BLaER1 treated with 17β-estradiol and CSF1 and Interleukin-3, amounts not matched to agents 10 nM and 100 nM (cell line): Measurements from ENCODE around the gene CYP3A7.
"Not testable (repeated sequence)": the region's sequence is repeated elsewhere in the genome, so short reads cannot be mapped to it uniquely, and the experiment has no call there.

Experiments
- H3K27ac ChIP-seq, 11 experiments: shearing (Covaris generic); formaldehyde crosslinking; 2 replicates each; pipeline ENCODE4 v1.8.1; 2022
- H3K27me3 ChIP-seq, 11 experiments: shearing (Covaris generic); formaldehyde crosslinking; 2 replicates each; pipeline ENCODE4 v1.8.1; 2022
- H3K36me3 ChIP-seq, 11 experiments: shearing (Covaris generic); formaldehyde crosslinking; 2 replicates each; pipeline ENCODE4 v1.8.1; 2022
- H3K4me1 ChIP-seq, 10 experiments: shearing (Covaris generic); formaldehyde crosslinking; 2 replicates each; pipeline ENCODE4 v1.8.1; 2022
- H3K4me2 ChIP-seq, 11 experiments: shearing (Covaris generic); formaldehyde crosslinking; 2 replicates each; pipeline ENCODE4 v1.8.1; 2022
- H3K4me3 ChIP-seq, 10 experiments: shearing (Covaris generic); formaldehyde crosslinking; 2 replicates each; pipeline ENCODE4 v1.8.1; 2022
- H3K9ac ChIP-seq, 11 experiments: shearing (Covaris generic); formaldehyde crosslinking; 2 replicates each; pipeline ENCODE4 v1.8.1; 2022
- H3K9me3 ChIP-seq, 11 experiments: shearing (Covaris generic); formaldehyde crosslinking; replicated peaks in 1 of 11; 2 replicates each; pipeline ENCODE4 v1.8.1; 2022
- H4K20me1 ChIP-seq, 11 experiments: shearing (Covaris generic); formaldehyde crosslinking; 2 replicates each; pipeline ENCODE4 v1.8.1; 2022
- Cebpa-rat ChIP-seq, 11 experiments: shearing (Covaris generic); IDR thresholded peaks; 2 replicates each; pipeline ENCODE4 v1.8.1; 2022

CYP3A7 gene

GRCh38 chr7:99694201-99694911 is 40.6 kb downstream of the CYP3A7 start:
- Histone ChIP-seq H4K20me1 (no peaks in the 10 kb centered on the region), H3K4me1 (peaks cover 0 to 8% (median 0%) of the 10 kb centered on the region in 10 experiments; a peak in 2 of 20 replicates), H3K4me3 (no peak overlapping the region), H3K9me3 (peaks cover 0 to 15% (median 9%) of the 10 kb centered on the region in 11 experiments; a peak in 14 of 22 replicates), H3K4me2 (no peak overlapping the region), H3K27me3 (no peaks in the 10 kb centered on the region), H3K9ac (no peak overlapping the region), H3K36me3 (no peaks in the 10 kb centered on the region), H3K27ac (no peak overlapping the region)
- no peak for TF ChIP-seq Cebpa-rat (IDR thresholded peaks at IDR 0.05)

GRCh38 chr7:99693427-99694200 is 41.4 kb downstream of the CYP3A7 start:
- Histone ChIP-seq H3K4me1 (peaks cover 0 to under 1% (median 0%) of the 10 kb centered on the region in 10 experiments; a peak in 2 of 20 replicates), H3K27me3 (no peaks in the 10 kb centered on the region), H3K9me3 (peaks cover 0 to 15% (median 9%) of the 10 kb centered on the region in 11 experiments; a peak in 14 of 22 replicates), H3K27ac (no peak overlapping the region), H4K20me1 (no peaks in the 10 kb centered on the region), H3K9ac (no peak overlapping the region), H3K4me2 (no peak overlapping the region), H3K4me3 (no peak overlapping the region), H3K36me3 (no peaks in the 10 kb centered on the region)
- no peak for TF ChIP-seq Cebpa-rat (IDR thresholded peaks at IDR 0.05)

GRCh38 chr7:99693100-99693426 is 41.9 kb downstream of the CYP3A7 start:
- Histone ChIP-seq H3K27ac (no peak overlapping the region), H3K4me3 (no peak overlapping the region)
- TF ChIP-seq Cebpa-rat (IDR thresholded peaks at IDR 0.05), result no peak

GRCh38 chr7:99692563-99692962 is 42.4 kb downstream of the CYP3A7 start:
- not testable (repeated sequence) for H3K4me3 ChIP-seq, H3K36me3 ChIP-seq, H3K27ac ChIP-seq, H3K4me2 ChIP-seq, H3K9ac ChIP-seq, H3K4me1 ChIP-seq, H4K20me1 ChIP-seq, H3K27me3 ChIP-seq
- H3K9me3 ChIP-seq, result peaks cover 0 to 15% (median 9%) of the 10 kb centered on the region in 11 experiments; a peak in 14 of 22 replicates

More at GRCh38 chr7:99693100-99693426, 41.9 kb downstream of the CYP3A7 start:
- Histone ChIP-seq H4K20me1 (no peaks in the 10 kb centered on the region), H3K4me2 (no peak overlapping the region), H3K4me1 (no peaks in the 10 kb centered on the region), H3K9ac (no peak overlapping the region), H3K36me3 (no peaks in the 10 kb centered on the region), H3K27me3 (no peaks in the 10 kb centered on the region), H3K9me3 (peaks cover 0 to 15% (median 9%) of the 10 kb centered on the region in 11 experiments; a peak in 14 of 22 replicates)

GRCh38 chr7:99691658-99692057 is 43.3 kb downstream of the CYP3A7 start:
- not testable (repeated sequence) for H4K20me1 ChIP-seq, H3K4me2 ChIP-seq, H3K27me3 ChIP-seq, H3K4me3 ChIP-seq, H3K27ac ChIP-seq, H3K9ac ChIP-seq, H3K36me3 ChIP-seq, H3K4me1 ChIP-seq
- H3K9me3 ChIP-seq, result peaks cover 0 to 15% (median 9%) of the 10 kb centered on the region in 11 experiments; a peak in 14 of 22 replicates

GRCh38 chr7:99690918-99691317 is 44.1 kb downstream of the CYP3A7 start:
- not testable (repeated sequence) for H3K4me2 ChIP-seq, H3K27ac ChIP-seq, H3K9ac ChIP-seq, H3K4me3 ChIP-seq, H3K4me1 ChIP-seq, H3K36me3 ChIP-seq, H4K20me1 ChIP-seq, H3K27me3 ChIP-seq
- peaks cover 0 to 15% (median 9%) of the 10 kb centered on the region in 11 experiments; a peak in 14 of 22 replicates for H3K9me3 ChIP-seq

GRCh38 chr7:99685871-99686608 is 49.0 kb downstream of the CYP3A7 start:
- not testable (repeated sequence) for H3K36me3 ChIP-seq, H4K20me1 ChIP-seq, H3K4me3 ChIP-seq, H3K27ac ChIP-seq, H3K4me1 ChIP-seq, H3K9ac ChIP-seq, H3K27me3 ChIP-seq, H3K4me2 ChIP-seq
- H3K9me3 ChIP-seq, result peaks cover 0 to 15% (median 9%) of the 10 kb centered on the region in 11 experiments; a peak in 17 of 22 replicates

- Histone ChIP-seq H3K9ac (no peak overlapping the region), H3K4me2 (no peak overlapping the region), H4K20me1 (no peaks in the 10 kb centered on the region), H3K27me3 (no peaks in the 10 kb centered on the region), H3K4me3 (no peak overlapping the region), H3K4me1 (no peaks in the 10 kb centered on the region), H3K9me3 (peaks cover 0 to 15% (median 9%) of the 10 kb centered on the region in 11 experiments; a peak in 17 of 22 replicates), H3K36me3 (no peaks in the 10 kb centered on the region), H3K27ac (no peak overlapping the region)
- no peak for TF ChIP-seq Cebpa-rat (IDR thresholded peaks at IDR 0.05)
Measured at GRCh38 chr7:99685129-99685758, 49.8 kb downstream of the CYP3A7 start.
